ENCODE data around the gene METAP1D. TPM values are rescaled to one million over a fixed set of nuclear protein-coding genes. Genes with fewer than 3 reads are reported as not detected.

The METAP1D gene
- total RNA-seq, 1 experiment from 2014 or later: 8.6 TPM

DNA sequence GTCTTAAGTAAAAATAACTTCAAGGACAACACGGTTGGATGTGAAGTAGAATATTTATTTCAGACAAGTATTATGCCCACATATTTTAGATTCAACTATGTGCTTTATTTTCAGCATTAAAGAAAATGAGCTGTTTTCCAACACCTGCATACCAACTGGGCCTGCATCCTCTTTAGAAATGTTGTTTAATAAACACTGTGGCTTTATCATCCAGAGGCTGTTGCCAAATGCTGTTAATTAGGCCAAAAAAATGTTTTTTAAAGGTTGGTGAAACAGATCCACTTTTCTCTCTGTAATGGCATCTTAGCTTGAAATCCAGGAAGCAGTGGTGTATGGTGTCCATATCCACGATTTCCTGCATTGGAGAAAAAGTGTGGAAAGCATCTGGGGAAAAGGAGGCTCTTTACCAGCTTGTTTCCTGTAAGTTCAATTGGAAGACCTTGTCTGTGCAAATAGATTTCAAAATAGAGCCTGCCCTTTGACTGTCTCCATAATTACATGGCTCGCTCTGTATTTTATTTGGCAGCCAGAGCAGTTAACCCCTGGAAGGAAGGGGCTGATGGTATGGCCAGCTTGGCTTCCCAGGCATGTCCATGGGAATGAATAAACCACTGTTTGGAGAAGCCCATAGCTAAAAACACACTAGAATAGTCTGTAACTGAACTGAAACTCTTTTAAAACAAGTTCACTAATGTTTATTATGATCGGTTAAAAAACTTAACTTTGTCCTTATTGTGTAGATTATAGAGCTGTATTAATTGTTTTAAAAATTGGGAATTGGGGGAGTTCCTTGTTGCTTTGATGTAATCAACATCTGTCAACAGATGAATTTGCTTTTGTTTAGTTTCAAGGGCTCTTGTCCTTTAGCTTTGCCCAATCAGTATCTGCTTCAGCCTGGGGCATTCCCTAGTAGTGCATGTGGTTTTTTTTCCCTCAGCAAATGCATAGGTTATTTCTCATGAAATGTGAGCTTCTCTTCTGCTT, 52.5 kb downstream of the METAP1D start:
- CTCF ChIA-PET: no interaction called here
- H3K27me3 ChIP-seq (ENCODE audit: control insufficient read depth, insufficient read depth, low read length): no peaks in the 10 kb centered on the region
- DNase-seq (ENCODE audit: low read depth, low spot score): no peak
- no peak for TF ChIP-seq REST (IDR thresholded peaks at IDR 0.05; ENCODE audit: insufficient read depth in 1 of 2, low read depth in 2 of 2, low read length in 1 of 2)
- no peak for TF ChIP-seq SIN3A (IDR thresholded peaks at IDR 0.05; ENCODE audit: borderline replicate concordance, insufficient read depth, low read depth, low read length)
- TF ChIP-seq POLR2AphosphoS5 (IDR thresholded peaks at IDR 0.05; ENCODE audit: low read depth, low read length): no peak
- TF ChIP-seq, protein P1, sequence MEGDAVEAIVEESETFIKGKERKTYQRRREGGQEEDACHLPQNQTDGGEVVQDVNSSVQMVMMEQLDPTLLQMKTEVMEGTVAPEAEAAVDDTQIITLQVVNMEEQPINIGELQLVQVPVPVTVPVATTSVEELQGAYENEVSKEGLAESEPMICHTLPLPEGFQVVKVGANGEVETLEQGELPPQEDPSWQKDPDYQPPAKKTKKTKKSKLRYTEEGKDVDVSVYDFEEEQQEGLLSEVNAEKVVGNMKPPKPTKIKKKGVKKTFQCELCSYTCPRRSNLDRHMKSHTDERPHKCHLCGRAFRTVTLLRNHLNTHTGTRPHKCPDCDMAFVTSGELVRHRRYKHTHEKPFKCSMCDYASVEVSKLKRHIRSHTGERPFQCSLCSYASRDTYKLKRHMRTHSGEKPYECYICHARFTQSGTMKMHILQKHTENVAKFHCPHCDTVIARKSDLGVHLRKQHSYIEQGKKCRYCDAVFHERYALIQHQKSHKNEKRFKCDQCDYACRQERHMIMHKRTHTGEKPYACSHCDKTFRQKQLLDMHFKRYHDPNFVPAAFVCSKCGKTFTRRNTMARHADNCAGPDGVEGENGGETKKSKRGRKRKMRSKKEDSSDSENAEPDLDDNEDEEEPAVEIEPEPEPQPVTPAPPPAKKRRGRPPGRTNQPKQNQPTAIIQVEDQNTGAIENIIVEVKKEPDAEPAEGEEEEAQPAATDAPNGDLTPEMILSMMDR (IDR thresholded peaks at IDR 0.05): no peak
- TF ChIP-seq TCF7L2 (IDR thresholded peaks at IDR 0.05; ENCODE audit: low read depth, low read length): no peak
- intact Hi-C loops (cut with micrococcal nuclease; ENCODE audit: unreplicated experiment): no loop called here
- ATAC-seq: no peak
- POLR2A ChIA-PET: no interaction called here
- H3K36me3 ChIP-seq (ENCODE audit: control insufficient read depth, insufficient read depth, low read length): no peaks in the 10 kb centered on the region
- in situ Hi-C loops (cut with HindIII; ENCODE audit: low pct_unique_long_range_greater_than_20kb, low sequenced_read_pairs): no loop called here
- H3K4me1 ChIP-seq (ENCODE audit: control insufficient read depth, insufficient read depth, low read length): peaks cover 12% of the 10 kb centered on the region; the same call in 1 of the 2 replicates
- no peaks in the 10 kb centered on the region for H3K9me3 ChIP-seq (ENCODE audit: control insufficient read depth, insufficient read depth, low read depth, low read length)
- no peak overlapping the region for H3K4me3 ChIP-seq (ENCODE audit: low read depth in 2 of 2, low read length in 2 of 2)
- no TSS peak for BruUV-seq (replicated peaks)
- H3K27ac ChIP-seq (ENCODE audit: low read length): no peak overlapping the region

GRCh38 chr2:172053486-172053885, 53.7 kb downstream of the METAP1D start:
- CTCF ChIA-PET: no interaction called here
- no TSS peak for BruUV-seq (replicated peaks)
- Histone ChIP-seq H3K36me3 (ENCODE audit: control insufficient read depth, insufficient read depth, low read length) (no peaks in the 10 kb centered on the region), H3K27ac (ENCODE audit: low read length) (no peak overlapping the region), H3K9me3 (ENCODE audit: control insufficient read depth, insufficient read depth, low read depth, low read length) (no peaks in the 10 kb centered on the region), H3K27me3 (ENCODE audit: control insufficient read depth, insufficient read depth, low read length) (no peaks in the 10 kb centered on the region), H3K4me1 (ENCODE audit: control insufficient read depth, insufficient read depth, low read length) (peaks cover 12% of the 10 kb centered on the region; the same call in 1 of the 2 replicates), H3K4me3 (ENCODE audit: low read depth in 2 of 2, low read length in 2 of 2) (no peak overlapping the region)
- TF ChIP-seq REST (IDR thresholded peaks at IDR 0.05; ENCODE audit: insufficient read depth in 1 of 2, low read depth in 2 of 2, low read length in 1 of 2) (no peak), POLR2AphosphoS5 (IDR thresholded peaks at IDR 0.05; ENCODE audit: low read depth, low read length) (no peak), SIN3A (IDR thresholded peaks at IDR 0.05; ENCODE audit: borderline replicate concordance, insufficient read depth, low read depth, low read length) (no peak), TCF7L2 (IDR thresholded peaks at IDR 0.05; ENCODE audit: low read depth, low read length) (no peak)
- TF ChIP-seq, protein P1 (IDR thresholded peaks at IDR 0.05): no peak
- intact Hi-C loops (cut with micrococcal nuclease; ENCODE audit: unreplicated experiment): no loop called here
- POLR2A ChIA-PET: no interaction called here
- in situ Hi-C loops (cut with HindIII; ENCODE audit: low pct_unique_long_range_greater_than_20kb, low sequenced_read_pairs): no loop called here
- DNase-seq (ENCODE audit: low read depth, low spot score): no peak
- no peak for ATAC-seq

Data from Panc1 (cell line).